H9 (cell line): ENCODE results near the gene TPP1. TPM values are rescaled to one million over a fixed set of nuclear protein-coding genes. Genes with fewer than 3 reads are reported as not detected.

Experiments used
- DNase-seq: peaks from one replicate; pipeline ENCODE4 v3.0.0-alpha.2; 2017
- H2AFZ ChIP-seq: one replicate; pipeline ENCODE4 v1.6.1; 2013; ENCODE audit warnings: mild to moderate bottlenecking, low read length, control low read depth, moderate library complexity
- H2AK5ac ChIP-seq: 2 replicates; pipeline ENCODE4 v1.6.1; 2013; ENCODE audit warnings: low read length, control low read depth, mixed read lengths; ENCODE audit not compliant: insufficient read length
- H2BK120ac ChIP-seq: one replicate; pipeline ENCODE4 v1.6.1; 2013; ENCODE audit warnings: low read depth, mild to moderate bottlenecking, low read length, control low read depth, inconsistent platforms; ENCODE audit not compliant: poor library complexity, severe bottlenecking
- H2BK12ac ChIP-seq: 2 replicates; pipeline ENCODE4 v1.6.1; 2013; ENCODE audit warnings: low read length, control low read depth, mixed read lengths, low read depth; ENCODE audit not compliant: insufficient read length
- H2BK15ac ChIP-seq: 2 replicates; pipeline ENCODE4 v1.6.1; 2013; ENCODE audit warnings: low read depth, low read length, control low read depth
- H2BK20ac ChIP-seq: one replicate; pipeline ENCODE4 v1.6.1; 2013; ENCODE audit warnings: low read depth, mild to moderate bottlenecking, low read length, control low read depth, inconsistent platforms; ENCODE audit not compliant: poor library complexity, severe bottlenecking
- H2BK5ac ChIP-seq: 2 replicates; pipeline ENCODE4 v1.6.1; 2013; ENCODE audit warnings: low read length, control low read depth, mixed read lengths; ENCODE audit not compliant: insufficient read length
- H3K14ac ChIP-seq: 2 replicates; pipeline ENCODE4 v1.6.1; 2013; ENCODE audit warnings: low read length, control low read depth; ENCODE audit not compliant: insufficient read depth
- H3K18ac ChIP-seq: 2 replicates; pipeline ENCODE4 v1.6.1; 2013; ENCODE audit warnings: low read depth, mild to moderate bottlenecking, mixed read lengths, low read length, control low read depth; ENCODE audit not compliant: insufficient read length
- H3K23ac ChIP-seq: 2 replicates; pipeline ENCODE4 v1.6.1; 2013; ENCODE audit warnings: low read length, control low read depth, mixed read lengths, low read depth; ENCODE audit not compliant: insufficient read length
- H3K23me2 ChIP-seq: 2 replicates; pipeline ENCODE4 v1.6.1; 2013; ENCODE audit warnings: low read depth, mild to moderate bottlenecking, mixed read lengths, low read length, control low read depth; ENCODE audit not compliant: insufficient read length, poor library complexity, severe bottlenecking
- H3K27ac ChIP-seq: 2 replicates; pipeline ENCODE4 v1.5.1; 2013; ENCODE audit warnings: low read length, control low read depth, mixed read lengths, low read depth; ENCODE audit not compliant: insufficient read length
- H3K27me3 ChIP-seq: 2 replicates; pipeline ENCODE4 v1.6.1; 2013; ENCODE audit warnings: low read length, control low read depth, inconsistent platforms; ENCODE audit not compliant: insufficient read depth
- H3K4ac ChIP-seq: 2 replicates; pipeline ENCODE4 v1.6.1; 2013; ENCODE audit warnings: low read depth, mild to moderate bottlenecking, control low read depth, inconsistent platforms, low read length, moderate library complexity
- H3K4me1 ChIP-seq: 2 replicates; pipeline ENCODE4 v1.6.1; 2013; ENCODE audit warnings: low read length, control low read depth, inconsistent platforms; ENCODE audit not compliant: insufficient read depth
- H3K4me2 ChIP-seq: 2 replicates; pipeline ENCODE4 v1.6.1; 2013; ENCODE audit warnings: low read length, control low read depth, mixed read lengths; ENCODE audit not compliant: insufficient read length, insufficient read depth
- H3K56ac ChIP-seq: 2 replicates; pipeline ENCODE4 v1.6.1; 2013; ENCODE audit warnings: low read depth, mild to moderate bottlenecking, mixed read lengths, low read length, control low read depth; ENCODE audit not compliant: insufficient read length
- H3K79me1 ChIP-seq: 2 replicates; pipeline ENCODE4 v1.6.1; 2013; ENCODE audit warnings: low read depth, mild to moderate bottlenecking, moderate library complexity, low read length, control low read depth, inconsistent platforms; ENCODE audit not compliant: insufficient read depth, poor library complexity, severe bottlenecking
- H3K79me2 ChIP-seq: 2 replicates; pipeline ENCODE4 v1.6.1; 2013; ENCODE audit warnings: low read length, control low read depth, inconsistent platforms; ENCODE audit not compliant: insufficient read depth
- H3K9ac ChIP-seq: 2 replicates; pipeline ENCODE4 v1.6.1; 2013; ENCODE audit warnings: low read length, control low read depth, mixed read lengths; ENCODE audit not compliant: insufficient read length; ENCODE audit errors: extremely low read depth
- H3K9me3 ChIP-seq: one replicate; pipeline ENCODE4 v1.6.1; 2013; ENCODE audit warnings: low read depth, low read length, inconsistent platforms; ENCODE audit not compliant: control insufficient read depth
- H3T11ph ChIP-seq: one replicate; pipeline ENCODE4 v1.6.1; 2013; ENCODE audit warnings: mild to moderate bottlenecking, low read length, control low read depth, inconsistent platforms
- H4K20me1 ChIP-seq: one replicate; pipeline ENCODE4 v1.6.1; 2013; ENCODE audit not compliant: control insufficient read depth, insufficient read length, insufficient read depth
- H4K5ac ChIP-seq: 2 replicates; pipeline ENCODE4 v1.6.1; 2013; ENCODE audit warnings: low read depth, mild to moderate bottlenecking, mixed read lengths, low read length, control low read depth; ENCODE audit not compliant: insufficient read length
- H4K8ac ChIP-seq: replicated peaks from 2 replicates; pipeline ENCODE4 v1.6.1; 2013; ENCODE audit warnings: low read length, control low read depth, mixed read lengths, low read depth; ENCODE audit not compliant: insufficient read length
- H4K91ac ChIP-seq: 2 replicates; pipeline ENCODE4 v1.6.1; 2013; ENCODE audit warnings: low read depth, mild to moderate bottlenecking, moderate library complexity, mixed read lengths, low read length, control low read depth; ENCODE audit not compliant: insufficient read length
- H3K27ac Mint-ChIP-seq, 3 experiments: 2 replicates in 2 of 3; 3 replicates in 1 of 3; pipeline ENCODE4 v1.8.0; 2020 to 2021; ENCODE audit warnings: mixed read lengths in 3 of 3, mild to moderate bottlenecking in 1 of 3, moderate library complexity in 1 of 3
- H3K27me3 Mint-ChIP-seq: 2 replicates; pipeline ENCODE4 v1.8.0; 2021; ENCODE audit warnings: low read depth, mild to moderate bottlenecking, moderate library complexity, mixed read lengths
- H3K36me3 Mint-ChIP-seq, 3 experiments: 2 replicates in 2 of 3; 3 replicates in 1 of 3; pipeline ENCODE4 v1.8.0; 2020 to 2021; ENCODE audit warnings: low read depth in 3 of 3, mixed read lengths in 3 of 3; ENCODE audit not compliant: insufficient read depth in 1 of 3
- H3K4me1 Mint-ChIP-seq, 2 experiments: 2 replicates each; pipeline ENCODE4 v1.8.0; 2020; ENCODE audit warnings: mixed read lengths in 2 of 2
- H3K4me3 Mint-ChIP-seq, 2 experiments: 2 replicates in 1 of 2; 3 replicates in 1 of 2; pipeline ENCODE4 v1.8.0; 2020 to 2021; ENCODE audit warnings: mild to moderate bottlenecking in 2 of 2, mixed read lengths in 2 of 2, moderate library complexity in 1 of 2
- H3K9me3 Mint-ChIP-seq, 2 experiments: 2 replicates in 1 of 2; 3 replicates in 1 of 2; pipeline ENCODE4 v1.8.0; 2020; ENCODE audit warnings: mild to moderate bottlenecking in 2 of 2, mixed read lengths in 2 of 2, moderate library complexity in 1 of 2
- WGBS: extraction: QIAGEN DNeasy Blood & Tissue Kit; methylation state at CpG from one replicate; pipeline ENCODE4 v1.1.7; 2013; ENCODE audit warnings: missing lambda C conversion rate, low lambda C conversion rate, mixed read lengths; ENCODE audit not compliant: insufficient read length; ENCODE audit errors: extremely low coverage; 5-methylcytosine and 5-hydroxymethylcytosine counted together
- total RNA-seq: library from RNA; stranded (reverse); gene quantifications from 2 replicates; pipeline ENCODE4 v1.2.1, GENCODE V29; 2021
- TF ChIP-seq, protein P1 (sequence below): fragments of 200-600 bp; sonication (generic); conservative IDR thresholded peaks from 3 replicates; pipeline ENCODE4 v1.8.0; 2021; ENCODE audit warnings: antibody characterized with exemption, mild to moderate bottlenecking

TPP1 gene
- total RNA-seq, 1 experiment from 2014 or later, result 37.2 TPM

- Histone ChIP-seq H3K27me3 (no peaks in the 10 kb centered on the region), H3K79me2 (no peaks in the 10 kb centered on the region), H2BK20ac (no peak overlapping the region), H2BK5ac (no peak overlapping the region), H4K91ac (no peak overlapping the region), H3T11ph (no peak overlapping the region), H2BK15ac (no peak overlapping the region), H3K79me1 (no peaks in the 10 kb centered on the region), H3K23me2 (no peaks in the 10 kb centered on the region), H3K56ac (no peak overlapping the region), H3K23ac (no peak overlapping the region), H4K8ac (no peak overlapping the region), H3K4me2 (no peak overlapping the region), H4K5ac (no peak overlapping the region), H2BK12ac (no peak overlapping the region), H3K4ac (no peak overlapping the region), H2AK5ac (no peak overlapping the region), H3K27ac (no peak overlapping the region), H3K9me3 (no peaks in the 10 kb centered on the region), H4K20me1 (no peaks in the 10 kb centered on the region), H3K9ac (no peak overlapping the region), H3K18ac (no peak overlapping the region), H2BK120ac (no peak overlapping the region), H3K14ac (no peak overlapping the region), H2AFZ (no peak overlapping the region), H3K4me1 (no peaks in the 10 kb centered on the region)
- DNase-seq, result peak; percentile 77
- Mint-ChIP-seq H3K36me3 (peaks cover 7 to 17% (median 9%) of the 10 kb centered on the region in 3 experiments; a peak in 5 of 7 replicates), H3K4me3 (no peak overlapping the region), H3K27ac (peak overlapping the region in 1 of 3 experiments; percentile 46; a peak in 1 of 7 replicates), H3K9me3 (peaks cover 19 to 20% of the 10 kb centered on the region in 2 experiments), H3K27me3 (no peaks in the 10 kb centered on the region), H3K4me1 (peaks cover under 1% of the 10 kb centered on the region in 2 experiments; a peak in 3 of 4 replicates)
- WGBS, result no CpG with 5 or more reads among the region's 25 CpGs
- TF ChIP-seq, protein P1, sequence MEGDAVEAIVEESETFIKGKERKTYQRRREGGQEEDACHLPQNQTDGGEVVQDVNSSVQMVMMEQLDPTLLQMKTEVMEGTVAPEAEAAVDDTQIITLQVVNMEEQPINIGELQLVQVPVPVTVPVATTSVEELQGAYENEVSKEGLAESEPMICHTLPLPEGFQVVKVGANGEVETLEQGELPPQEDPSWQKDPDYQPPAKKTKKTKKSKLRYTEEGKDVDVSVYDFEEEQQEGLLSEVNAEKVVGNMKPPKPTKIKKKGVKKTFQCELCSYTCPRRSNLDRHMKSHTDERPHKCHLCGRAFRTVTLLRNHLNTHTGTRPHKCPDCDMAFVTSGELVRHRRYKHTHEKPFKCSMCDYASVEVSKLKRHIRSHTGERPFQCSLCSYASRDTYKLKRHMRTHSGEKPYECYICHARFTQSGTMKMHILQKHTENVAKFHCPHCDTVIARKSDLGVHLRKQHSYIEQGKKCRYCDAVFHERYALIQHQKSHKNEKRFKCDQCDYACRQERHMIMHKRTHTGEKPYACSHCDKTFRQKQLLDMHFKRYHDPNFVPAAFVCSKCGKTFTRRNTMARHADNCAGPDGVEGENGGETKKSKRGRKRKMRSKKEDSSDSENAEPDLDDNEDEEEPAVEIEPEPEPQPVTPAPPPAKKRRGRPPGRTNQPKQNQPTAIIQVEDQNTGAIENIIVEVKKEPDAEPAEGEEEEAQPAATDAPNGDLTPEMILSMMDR, result no peak
Observed at GRCh38 chr11:6586434-6587359, 32.5 kb downstream of the TPP1 start.
